Measurements from ENCODE around the gene CDH13.

Gene CDH13

GRCh38 chr16:83013071-83013470 lies 386.3 kb downstream of the CDH13 start:
- ATAC-seq (ENCODE audit: low read depth): no peak
- no peak for TF ChIP-seq CTCF (IDR thresholded peaks at IDR 0.05; ENCODE audit: poor library complexity, severe bottlenecking)
- Histone ChIP-seq H3K4me3 (ENCODE audit: severe bottlenecking) (no peak overlapping the region), H3K4me1 (ENCODE audit: insufficient read depth, poor library complexity, severe bottlenecking) (no peaks in the 10 kb centered on the region), H3K27ac (ENCODE audit: poor library complexity, severe bottlenecking) (no peak overlapping the region), H3K27me3 (ENCODE audit: insufficient read depth, poor library complexity, severe bottlenecking) (no peaks in the 10 kb centered on the region), H3K9me3 (ENCODE audit: severe bottlenecking) (no peaks in the 10 kb centered on the region), H3K36me3 (ENCODE audit: low read depth) (no peaks in the 10 kb centered on the region)
- no peak for DNase-seq (ENCODE audit: low spot score)

GRCh38 chr16:83019963-83020362 lies 393.2 kb downstream of the CDH13 start:
- no peak for TF ChIP-seq CTCF (IDR thresholded peaks at IDR 0.05; ENCODE audit: poor library complexity, severe bottlenecking)
- ATAC-seq (ENCODE audit: low read depth): no peak
- Histone ChIP-seq H3K27ac (ENCODE audit: poor library complexity, severe bottlenecking) (no peak overlapping the region), H3K4me3 (ENCODE audit: severe bottlenecking) (no peak overlapping the region), H3K4me1 (ENCODE audit: insufficient read depth, poor library complexity, severe bottlenecking) (no peaks in the 10 kb centered on the region), H3K27me3 (ENCODE audit: insufficient read depth, poor library complexity, severe bottlenecking) (no peaks in the 10 kb centered on the region), H3K36me3 (ENCODE audit: low read depth) (no peaks in the 10 kb centered on the region), H3K9me3 (ENCODE audit: severe bottlenecking) (no peaks in the 10 kb centered on the region)
- no peak for DNase-seq (ENCODE audit: low spot score)

- Histone ChIP-seq H3K27ac (ENCODE audit: poor library complexity, severe bottlenecking) (no peak overlapping the region), H3K4me1 (ENCODE audit: insufficient read depth, poor library complexity, severe bottlenecking) (no peaks in the 10 kb centered on the region), H3K4me3 (ENCODE audit: severe bottlenecking) (no peak overlapping the region), H3K36me3 (ENCODE audit: low read depth) (no peaks in the 10 kb centered on the region), H3K27me3 (ENCODE audit: insufficient read depth, poor library complexity, severe bottlenecking) (no peaks in the 10 kb centered on the region), H3K9me3 (ENCODE audit: severe bottlenecking) (no peaks in the 10 kb centered on the region)
- DNase-seq (ENCODE audit: low spot score) (no peak), ATAC-seq (ENCODE audit: low read depth) (no peak)
- no peak for TF ChIP-seq CTCF (IDR thresholded peaks at IDR 0.05; ENCODE audit: poor library complexity, severe bottlenecking)
These were observed 394.3 kb downstream of the CDH13 start for GRCh38 chr16:83021045-83021444.

- H3K4me3 ChIP-seq (ENCODE audit: severe bottlenecking): no peak overlapping the region
- no peak for DNase-seq (ENCODE audit: low spot score)
- no peak for TF ChIP-seq CTCF (IDR thresholded peaks at IDR 0.05; ENCODE audit: poor library complexity, severe bottlenecking)
- no peaks in the 10 kb centered on the region for H3K9me3 ChIP-seq (ENCODE audit: severe bottlenecking)
- H3K27ac ChIP-seq (ENCODE audit: poor library complexity, severe bottlenecking): no peak overlapping the region
- no peaks in the 10 kb centered on the region for H3K36me3 ChIP-seq (ENCODE audit: low read depth)
- no peaks in the 10 kb centered on the region for H3K27me3 ChIP-seq (ENCODE audit: insufficient read depth, poor library complexity, severe bottlenecking)
- ATAC-seq (ENCODE audit: low read depth): no peak
- no peaks in the 10 kb centered on the region for H3K4me1 ChIP-seq (ENCODE audit: insufficient read depth, poor library complexity, severe bottlenecking)
These were observed 395.0 kb downstream of the CDH13 start for GRCh38 chr16:83021746-83022145.

GRCh38 chr16:83023011-83023410 lies 396.2 kb downstream of the CDH13 start:
- ATAC-seq (ENCODE audit: low read depth): no peak
- Histone ChIP-seq H3K27ac (ENCODE audit: poor library complexity, severe bottlenecking) (no peak overlapping the region), H3K36me3 (ENCODE audit: low read depth) (no peaks in the 10 kb centered on the region), H3K4me3 (ENCODE audit: severe bottlenecking) (no peak overlapping the region), H3K4me1 (ENCODE audit: insufficient read depth, poor library complexity, severe bottlenecking) (no peaks in the 10 kb centered on the region), H3K9me3 (ENCODE audit: severe bottlenecking) (no peaks in the 10 kb centered on the region), H3K27me3 (ENCODE audit: insufficient read depth, poor library complexity, severe bottlenecking) (no peaks in the 10 kb centered on the region)
- no peak for TF ChIP-seq CTCF (IDR thresholded peaks at IDR 0.05; ENCODE audit: poor library complexity, severe bottlenecking)
- DNase-seq (ENCODE audit: low spot score): no peak

Data from RWPE2 (cell line).